ENCODE data around the gene ATAD3A.

DNA sequence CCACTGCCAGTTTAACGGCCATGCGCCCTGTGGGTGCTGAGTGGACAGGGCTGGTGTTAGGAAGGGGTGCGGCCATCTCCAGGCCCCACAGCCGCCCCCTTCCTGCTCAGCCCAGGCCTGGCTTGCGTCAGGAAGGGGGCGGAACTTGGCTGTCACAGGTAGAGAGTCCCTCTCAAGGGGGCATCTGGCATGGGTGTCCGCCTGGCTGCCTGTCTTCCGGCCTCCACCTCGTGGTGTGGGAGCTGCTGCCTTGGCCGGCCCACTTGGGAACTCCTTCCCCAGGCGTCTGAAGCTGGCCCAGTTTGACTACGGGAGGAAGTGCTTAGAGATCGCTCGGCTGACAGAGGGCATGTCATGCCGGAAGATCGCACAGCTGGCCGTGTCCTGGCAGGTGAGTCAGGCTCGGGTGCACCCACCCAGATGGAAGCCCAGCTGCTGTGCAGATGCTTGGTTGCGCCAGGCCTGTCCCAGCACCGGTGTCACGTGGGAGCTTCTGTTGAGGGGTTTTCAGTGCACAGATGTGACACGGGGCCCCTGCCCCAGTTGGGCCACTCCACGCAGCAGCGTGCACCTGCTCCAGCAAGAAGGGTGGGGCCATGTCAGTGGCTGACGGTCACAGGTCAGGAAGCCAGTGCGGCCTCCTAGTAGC is 49.5 kb upstream of the ATAD3A start:
- no peak for TF ChIP-seq ARNTL (CRISPR knock-in tag; IDR thresholded peaks at IDR 0.05; ENCODE audit: borderline replicate concordance, low read depth)
- TF ChIP-seq ZFP30 (CRISPR knock-in tag; IDR thresholded peaks at IDR 0.05): no peak
